Measurements from ENCODE around the gene LRCH4.

- TF ChIP-seq CTCF (IDR thresholded peaks at IDR 0.05) (no peak), ZFX (IDR thresholded peaks at IDR 0.05; ENCODE audit: borderline replicate concordance) (no peak)
Observed at GRCh38 chr7:100602889-100603725, 17.2 kb upstream of the LRCH4 start.
